A549 treated with GW870086 at 1 μM for 4 hours (cell line): ENCODE results near the gene PANX3. TPM values are rescaled to one million over a fixed set of nuclear protein-coding genes. Genes with fewer than 3 reads are reported as not detected.

Experiments used
- total RNA-seq: library from RNA; stranded (reverse); fragments of 200-300 nt; extraction: Qiagen RNA extraction; gene quantifications from 5 replicates; pipeline ENCODE4 v1.2.3, GENCODE V29; 2022; ENCODE audit warnings: low read depth

The PANX3 gene, protein sequence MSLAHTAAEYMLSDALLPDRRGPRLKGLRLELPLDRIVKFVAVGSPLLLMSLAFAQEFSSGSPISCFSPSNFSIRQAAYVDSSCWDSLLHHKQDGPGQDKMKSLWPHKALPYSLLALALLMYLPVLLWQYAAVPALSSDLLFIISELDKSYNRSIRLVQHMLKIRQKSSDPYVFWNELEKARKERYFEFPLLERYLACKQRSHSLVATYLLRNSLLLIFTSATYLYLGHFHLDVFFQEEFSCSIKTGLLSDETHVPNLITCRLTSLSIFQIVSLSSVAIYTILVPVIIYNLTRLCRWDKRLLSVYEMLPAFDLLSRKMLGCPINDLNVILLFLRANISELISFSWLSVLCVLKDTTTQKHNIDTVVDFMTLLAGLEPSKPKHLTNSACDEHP
- total RNA-seq = not detected in 5 replicates

DNA sequence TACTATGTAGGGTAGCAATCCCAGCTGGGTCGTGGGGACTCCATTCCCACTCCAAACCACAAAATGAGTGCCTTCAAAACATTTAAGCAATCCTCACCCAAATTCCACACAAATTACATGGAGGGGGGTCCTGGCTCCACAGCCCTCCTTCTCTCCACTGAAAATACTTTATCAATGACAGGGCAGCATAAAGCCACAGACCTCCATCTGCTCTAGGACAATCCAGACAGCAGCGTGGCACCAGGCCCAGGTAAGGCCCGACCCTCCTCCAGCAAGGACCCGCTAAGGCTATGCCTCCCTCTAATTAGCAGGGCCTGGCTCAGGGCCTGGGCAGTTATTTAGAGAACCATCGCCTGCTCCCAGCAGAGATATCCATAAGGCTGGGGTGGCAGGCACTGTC lies at the start of gene PANX3:
TSS of gene PANX3 (plus strand) at position 365 of the 400 bp plus-strand sequence. CDS start 129 bp downstream, outside the sequence.

DNA sequence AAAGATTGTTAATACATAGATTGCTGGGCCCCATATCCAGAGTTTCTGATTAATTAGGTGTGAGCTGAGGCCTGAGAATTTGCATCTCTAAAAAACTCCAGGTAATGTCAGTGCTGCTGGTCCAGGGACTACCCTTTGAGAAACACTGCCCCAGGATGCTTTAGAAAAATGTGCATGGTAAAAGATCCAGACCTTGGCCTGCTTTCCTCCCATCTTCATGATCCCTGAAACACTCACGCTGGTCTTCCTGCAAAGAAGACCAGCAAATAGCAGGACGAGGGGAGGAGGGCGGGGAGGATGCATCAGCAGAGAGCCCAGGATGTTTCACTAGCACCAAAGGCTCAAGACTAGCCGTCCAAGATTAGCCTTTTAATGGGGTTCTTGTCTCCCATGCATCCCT lies 41.5 kb upstream of the PANX3 start, which contains the start of gene OR8A1:
TSS of gene OR8A1 (plus strand) at position 301 of the 400 bp plus-strand sequence. CDS start 123 bp downstream, outside the sequence.

DNA sequence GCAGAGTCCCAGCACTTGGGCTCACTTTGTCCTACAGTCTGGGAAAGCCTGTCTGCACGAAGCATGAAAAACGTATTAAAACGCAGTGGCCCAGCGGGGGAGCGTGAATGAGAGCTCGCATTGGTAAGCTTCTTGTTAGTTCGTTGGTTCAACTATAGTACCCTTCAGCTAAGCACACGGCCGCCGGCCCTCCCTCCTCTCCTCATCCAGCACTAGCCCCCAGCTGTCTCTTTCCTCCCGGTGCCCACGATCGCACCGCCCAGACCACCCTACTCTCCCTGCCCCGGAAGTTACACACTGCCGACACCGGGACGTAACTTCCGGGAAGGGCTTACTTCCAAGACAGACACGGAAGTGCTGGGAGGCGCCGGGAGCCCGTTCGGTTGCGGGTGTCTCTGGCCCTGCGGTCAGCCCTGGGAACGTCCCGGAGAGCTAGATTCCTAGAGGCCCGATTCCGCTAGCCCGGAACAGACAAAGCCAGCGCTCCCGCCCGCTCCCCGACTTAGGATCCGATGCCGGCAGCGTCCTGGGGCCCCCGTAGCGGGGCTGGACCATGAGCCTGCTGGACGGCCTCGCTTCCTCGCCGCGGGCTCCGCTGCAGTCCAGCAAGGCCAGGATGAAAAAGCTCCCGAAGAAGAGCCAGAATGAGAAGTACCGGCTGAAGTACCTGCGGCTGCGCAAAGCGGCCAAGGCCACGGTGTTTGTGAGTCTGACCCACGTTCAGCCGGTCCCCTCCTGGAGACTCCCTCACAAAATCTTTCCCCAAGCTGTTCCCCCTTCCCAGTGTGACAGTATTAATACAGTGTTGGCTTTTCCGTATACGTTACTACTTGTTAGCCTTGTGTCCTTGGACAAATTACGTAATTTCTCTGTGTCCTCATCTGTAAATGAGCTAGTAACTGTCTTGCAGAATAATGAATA lies 11.6 kb downstream of the PANX3 start, which contains the start of gene TBRG1:
TSS of gene TBRG1 (plus strand) at position 334 of the 921 bp plus-strand sequence. CDS start at position 554, 220 bp downstream.

Other genes with a start within 250 kb of the PANX3 start
- not detected in 5 replicates for gene OR8B2, start 226.9 kb upstream of the PANX3 start, total RNA-seq
- gene OR8B3, start 212.4 kb upstream of the PANX3 start, total RNA-seq = not detected in 5 replicates
- gene OR8B4, start 186.6 kb upstream of the PANX3 start, total RNA-seq = not detected in 5 replicates
- gene OR8B8, start 165.7 kb upstream of the PANX3 start, total RNA-seq = not detected in 5 replicates
- gene OR8B12, start 67.8 kb upstream of the PANX3 start, total RNA-seq = not detected in 5 replicates
- gene OR8A1, start 41.4 kb upstream of the PANX3 start, total RNA-seq = not detected in 5 replicates
- 16.2 to 18.3 TPM (median 17.7 TPM) in 5 replicates for gene TBRG1, start 11.4 kb downstream of the PANX3 start, total RNA-seq
- gene SIAE, start 62.3 kb downstream of the PANX3 start, total RNA-seq = 12.0 to 16.7 TPM (median 15.0 TPM) in 5 replicates
- gene SPA17, start 62.5 kb downstream of the PANX3 start, total RNA-seq = 17.7 to 30.1 TPM (median 20.1 TPM) in 5 replicates
- 6.1 to 11.4 TPM (median 9.6 TPM) in 5 replicates for gene NRGN, start 128.5 kb downstream of the PANX3 start, total RNA-seq
- gene VSIG2, start 140.8 kb downstream of the PANX3 start, total RNA-seq = not detected in 5 replicates
- gene ESAM, start 150.9 kb downstream of the PANX3 start, total RNA-seq = 12.0 to 17.2 TPM (median 13.7 TPM) in 5 replicates
- 5.4 to 6.5 TPM (median 5.7 TPM) in 5 replicates for gene MSANTD2, start 189.0 kb downstream of the PANX3 start, total RNA-seq